GM12892 (cell line): ENCODE data around the gene APIP.

Source experiments
- POLR2A ChIP-seq: IDR thresholded peaks from 2 replicates; pipeline ENCODE4 v1.6.1; 2011; ENCODE audit warnings: low read depth, low read length, control low read depth
- POLR2AphosphoS5 ChIP-seq: IDR thresholded peaks from 2 replicates; pipeline ENCODE4 v1.6.1; 2011; ENCODE audit warnings: low read depth, low read length, control low read depth
- TAF1 ChIP-seq: IDR thresholded peaks from 2 replicates; pipeline ENCODE4 v1.6.1; 2011; ENCODE audit warnings: low read depth, mild to moderate bottlenecking, control low read depth, low read length, borderline replicate concordance

DNA sequence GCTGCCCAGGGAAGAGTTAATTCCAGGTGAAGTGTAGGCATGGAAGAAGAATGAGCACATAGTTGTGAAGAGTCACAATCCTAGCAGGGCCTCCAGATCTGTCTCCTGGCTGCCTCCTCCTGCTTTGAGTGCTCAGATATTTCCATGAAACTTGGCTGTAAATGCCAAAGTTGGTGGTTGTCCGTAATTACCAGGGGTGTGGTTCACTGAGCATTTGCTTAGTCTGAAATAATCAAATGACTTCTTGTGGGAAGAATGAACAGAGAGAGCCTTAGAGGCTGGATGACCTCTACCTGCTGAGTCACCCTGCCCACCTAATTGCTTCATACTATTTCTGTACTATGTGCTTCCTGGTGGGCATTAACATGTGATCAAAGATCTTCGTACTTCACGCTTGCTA is 50.9 kb downstream of the APIP start:
- TF ChIP-seq POLR2A (no peak), POLR2AphosphoS5 (no peak), TAF1 (no peak)
